ENCODE results near the gene EMC10.

EMC10 gene

GRCh38 chr19:50496189-50497021 is 20.1 kb downstream of the EMC10 start:
- DNase-seq (ENCODE audit: low read depth) = no peak

GRCh38 chr19:50497022-50497405 is 20.7 kb downstream of the EMC10 start:
- DNase-seq (ENCODE audit: low read depth) = no peak

- DNase-seq (ENCODE audit: low read depth) = no peak
These were observed 22.1 kb downstream of the EMC10 start for GRCh38 chr19:50498219-50499056.

- DNase-seq (ENCODE audit: low read depth) = no peak
These were observed 23.9 kb downstream of the EMC10 start for GRCh38 chr19:50500060-50500752.

GRCh38 chr19:50500753-50501151 is 24.4 kb downstream of the EMC10 start:
- no peak for DNase-seq (ENCODE audit: low read depth)

GRCh38 chr19:50501186-50501567 is 24.9 kb downstream of the EMC10 start:
- no peak for DNase-seq (ENCODE audit: low read depth)

- DNase-seq (ENCODE audit: low read depth) = no peak
These were observed 25.5 kb downstream of the EMC10 start for GRCh38 chr19:50501568-50502475.

GRCh38 chr19:50505856-50506611 is 29.7 kb downstream of the EMC10 start:
- DNase-seq (ENCODE audit: low read depth) = no peak

GRCh38 chr19:50506700-50507099 is 30.4 kb downstream of the EMC10 start:
- no peak for DNase-seq (ENCODE audit: low read depth)

- no peak for DNase-seq (ENCODE audit: low read depth)
These were observed 31.1 kb downstream of the EMC10 start for GRCh38 chr19:50507376-50507775.

GRCh38 chr19:50508843-50509190 is 32.5 kb downstream of the EMC10 start:
- DNase-seq (ENCODE audit: low read depth) = no peak

GRCh38 chr19:50509366-50509765 is 33.1 kb downstream of the EMC10 start:
- no peak for DNase-seq (ENCODE audit: low read depth)

GRCh38 chr19:50510121-50510670 is 33.9 kb downstream of the EMC10 start:
- DNase-seq (ENCODE audit: low read depth) = peak; percentile 15

- peak; percentile 26 for DNase-seq (ENCODE audit: low read depth)
These were observed 34.4 kb downstream of the EMC10 start for GRCh38 chr19:50510700-50511068.

GRCh38 chr19:50511069-50511822 is 34.9 kb downstream of the EMC10 start, which contains the start of gene JOSD2:
Gene JOSD2, minus strand, starts transcription at chr19:50511191. Its CDS starts 760 bp downstream, at chr19:50510431.
- DNase-seq (ENCODE audit: low read depth) = peak; percentile 99

GRCh38 chr19:50512112-50512998 is 36.0 kb downstream of the EMC10 start:
- DNase-seq (ENCODE audit: low read depth) = no peak

- no peak for DNase-seq (ENCODE audit: low read depth)
These were observed 36.9 kb downstream of the EMC10 start for GRCh38 chr19:50512999-50513745.

- DNase-seq (ENCODE audit: low read depth) = no peak
These were observed 37.5 kb downstream of the EMC10 start, which contains the start of gene ASPDH for GRCh38 chr19:50513746-50514345. Gene ASPDH, minus strand, starts transcription at chr19:50513913. Its CDS starts 90 bp downstream, at chr19:50513823.

Data from amniotic epithelial cell (primary cell).